CD1c-positive myeloid dendritic cell (primary cell): Measurements from ENCODE around the gene RRBP1.

Source experiments
- DNase-seq: peaks from one replicate; pipeline ENCODE4 v3.0.0-alpha.2; 2016; ENCODE audit errors: extremely low spot score

The RRBP1 gene

DNA sequence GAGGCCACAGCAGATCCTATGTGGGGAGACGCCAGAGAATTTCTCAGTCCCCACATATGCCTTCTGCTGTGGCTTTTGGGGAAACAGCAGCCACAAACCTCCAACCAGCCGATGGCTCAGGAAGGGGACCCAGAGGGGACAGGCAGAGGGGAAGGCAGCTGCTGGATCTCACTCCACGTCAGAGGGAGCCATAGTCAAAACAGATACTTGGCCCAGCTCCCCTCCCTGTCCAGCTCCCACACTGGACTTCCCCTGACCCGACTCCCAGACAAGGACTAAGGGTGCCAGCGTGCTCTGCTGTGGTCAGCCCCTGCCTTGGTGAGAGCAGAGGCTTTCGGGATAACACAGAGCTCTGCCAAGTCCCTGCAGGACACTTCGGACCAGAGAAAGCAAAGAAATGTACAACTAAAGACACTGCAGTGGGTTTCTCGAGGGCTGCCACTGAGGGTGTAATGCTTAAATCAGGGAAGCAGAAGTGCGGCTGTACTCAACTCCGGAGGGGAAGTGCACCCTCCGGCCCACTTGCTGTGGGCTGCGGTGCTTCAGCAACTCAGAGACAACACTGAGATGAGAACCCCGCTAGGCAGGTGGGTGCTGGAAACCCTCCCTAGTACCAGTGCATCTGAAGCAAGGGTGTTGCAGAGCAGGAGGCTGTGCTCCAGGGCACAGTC lies 47.2 kb downstream of the RRBP1 start:
- peak; percentile 85 for DNase-seq

DNA sequence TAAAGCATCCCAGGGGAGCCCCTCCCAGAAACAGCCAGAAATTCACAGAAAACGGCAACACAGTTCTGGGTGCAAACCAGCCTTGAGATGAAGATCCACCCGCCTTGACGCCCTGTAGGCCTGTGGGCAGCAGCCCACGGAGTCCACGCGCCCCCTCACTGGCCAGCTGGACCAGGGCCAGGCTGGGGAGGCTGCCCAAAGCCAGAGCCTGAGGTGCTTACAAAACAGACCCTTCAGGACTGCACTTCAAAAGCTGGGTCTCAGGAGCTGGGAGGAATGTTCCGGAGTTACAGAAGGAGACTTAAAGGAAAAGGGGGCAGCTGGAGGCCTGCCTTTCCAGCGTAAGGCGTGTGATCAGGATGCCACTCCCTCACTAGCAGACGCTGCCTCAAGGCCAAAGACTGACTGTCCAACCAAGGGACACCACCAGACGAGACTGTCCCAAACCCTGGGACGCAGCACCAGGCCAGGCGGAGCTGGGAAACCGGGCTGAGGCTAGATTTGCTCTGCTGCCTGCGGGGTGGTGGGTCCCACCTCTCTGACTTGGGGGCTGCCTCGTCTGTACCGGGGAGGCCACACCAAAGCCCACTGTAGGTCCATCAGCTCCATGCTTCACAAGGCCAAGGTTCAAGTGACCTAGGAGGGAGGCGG lies 48.1 kb downstream of the RRBP1 start:
- DNase-seq: no peak

GRCh38 chr20:17633221-17633849 lies 48.7 kb downstream of the RRBP1 start:
- DNase-seq: no peak

DNA sequence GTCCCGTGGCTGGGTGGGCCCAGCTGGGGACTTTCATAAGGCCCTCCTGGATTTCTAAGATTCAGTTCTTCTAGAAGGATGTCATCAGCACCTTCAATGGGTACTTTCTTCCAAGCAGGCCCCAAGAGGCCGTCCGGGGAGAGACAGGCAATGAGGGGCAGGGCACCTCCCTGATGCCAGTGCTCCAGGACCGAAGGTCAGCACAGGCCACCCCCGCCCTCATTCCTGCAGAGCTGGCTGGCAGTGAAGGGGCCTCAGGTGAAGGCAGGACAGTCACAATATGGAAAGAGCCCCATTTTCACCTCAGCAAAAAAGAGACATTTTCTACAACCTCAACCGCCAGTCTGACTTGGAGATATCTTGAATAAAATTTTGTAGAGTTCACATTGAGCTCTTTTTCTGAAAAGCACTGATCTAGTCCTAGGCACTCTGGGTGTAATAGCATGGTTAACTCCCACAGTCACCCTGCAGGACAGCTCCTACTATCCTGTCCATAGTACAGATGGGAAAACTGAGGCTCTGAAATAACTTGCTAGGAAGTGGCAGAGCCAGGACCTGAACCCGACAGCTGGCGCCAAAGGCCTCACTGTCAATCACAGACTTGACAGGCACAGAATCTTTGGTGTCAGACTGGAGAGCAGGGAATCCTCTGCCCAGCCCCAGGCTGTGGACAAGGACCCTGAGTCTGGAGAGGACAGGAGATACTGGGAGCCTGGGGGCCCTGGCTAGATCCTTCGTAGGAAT lies 50.3 kb downstream of the RRBP1 start:
- DNase-seq: no peak

- no peak for DNase-seq
These were observed 51.2 kb downstream of the RRBP1 start for GRCh38 chr20:17630806-17631195.

DNA sequence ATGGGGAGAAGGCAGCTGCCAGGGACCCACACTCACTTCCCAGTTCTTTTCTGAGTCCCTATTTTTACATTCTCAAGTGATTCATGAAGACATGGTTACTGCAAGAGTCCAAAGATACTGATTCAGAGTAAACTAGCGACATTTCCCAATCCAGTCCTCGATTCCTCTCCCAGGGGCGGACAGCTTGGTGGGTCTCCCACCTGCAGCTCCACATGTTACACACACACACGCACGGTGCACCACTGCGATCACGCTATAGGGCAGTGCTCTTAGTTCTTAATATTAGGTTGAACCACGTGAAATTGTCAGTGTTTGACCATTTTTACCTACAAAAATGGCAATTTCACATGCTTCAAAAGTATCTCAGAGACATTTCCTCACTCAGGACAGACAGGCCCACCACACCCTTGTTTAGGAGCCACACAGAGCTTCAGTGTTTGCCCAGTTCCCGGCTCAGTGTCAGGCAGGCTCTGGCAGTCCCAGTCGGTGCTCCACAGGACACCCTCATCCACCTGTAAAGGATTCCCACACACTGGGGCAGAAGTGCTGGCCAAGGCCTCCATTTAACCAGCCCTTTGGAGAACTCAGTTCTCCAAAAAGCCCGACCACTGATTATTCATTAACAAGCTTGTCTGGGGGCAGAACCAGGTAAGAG lies 51.8 kb downstream of the RRBP1 start:
- no peak for DNase-seq

DNA sequence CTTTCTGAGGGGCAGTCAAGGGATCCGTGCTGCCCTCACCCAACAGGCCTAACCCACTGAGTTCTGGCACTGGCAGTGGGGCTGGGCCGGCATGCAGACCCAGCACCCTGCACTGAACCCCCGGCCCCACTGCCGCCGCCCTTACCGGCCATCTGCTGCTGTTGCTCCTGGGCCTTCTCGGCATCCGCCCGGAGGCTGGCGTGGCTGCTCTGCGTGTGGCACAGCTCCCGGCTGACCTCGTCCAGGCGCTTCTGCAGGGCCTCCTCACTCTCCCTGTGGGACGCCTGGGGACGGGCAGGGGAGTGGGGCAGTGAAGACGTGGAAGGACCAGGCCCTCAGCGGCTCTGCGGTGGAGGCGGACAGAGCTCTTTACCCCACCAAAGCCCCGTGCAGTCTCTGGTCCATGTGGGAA lies 52.4 kb downstream of the RRBP1 start:
- no peak for DNase-seq

DNA sequence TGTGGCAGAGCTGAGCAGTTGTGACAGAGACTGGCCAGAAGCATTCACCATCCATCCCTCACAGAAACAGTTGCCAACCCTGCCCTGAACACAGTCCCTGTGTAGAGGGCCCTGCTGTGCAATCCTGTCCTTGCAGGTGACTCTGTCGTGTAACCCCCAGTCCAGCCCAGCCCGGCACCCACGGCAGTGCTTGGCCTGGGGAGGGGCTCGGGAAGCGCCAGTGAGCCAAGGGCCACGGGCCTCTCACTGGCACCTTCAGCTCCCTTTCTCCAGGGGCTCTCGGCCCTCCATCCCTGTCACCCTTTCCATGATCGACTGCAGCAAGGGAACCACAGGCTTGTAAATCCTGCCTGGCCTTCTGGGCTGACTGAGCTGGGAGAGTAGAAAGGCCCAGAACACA lies 53.0 kb downstream of the RRBP1 start:
- no peak for DNase-seq

DNA sequence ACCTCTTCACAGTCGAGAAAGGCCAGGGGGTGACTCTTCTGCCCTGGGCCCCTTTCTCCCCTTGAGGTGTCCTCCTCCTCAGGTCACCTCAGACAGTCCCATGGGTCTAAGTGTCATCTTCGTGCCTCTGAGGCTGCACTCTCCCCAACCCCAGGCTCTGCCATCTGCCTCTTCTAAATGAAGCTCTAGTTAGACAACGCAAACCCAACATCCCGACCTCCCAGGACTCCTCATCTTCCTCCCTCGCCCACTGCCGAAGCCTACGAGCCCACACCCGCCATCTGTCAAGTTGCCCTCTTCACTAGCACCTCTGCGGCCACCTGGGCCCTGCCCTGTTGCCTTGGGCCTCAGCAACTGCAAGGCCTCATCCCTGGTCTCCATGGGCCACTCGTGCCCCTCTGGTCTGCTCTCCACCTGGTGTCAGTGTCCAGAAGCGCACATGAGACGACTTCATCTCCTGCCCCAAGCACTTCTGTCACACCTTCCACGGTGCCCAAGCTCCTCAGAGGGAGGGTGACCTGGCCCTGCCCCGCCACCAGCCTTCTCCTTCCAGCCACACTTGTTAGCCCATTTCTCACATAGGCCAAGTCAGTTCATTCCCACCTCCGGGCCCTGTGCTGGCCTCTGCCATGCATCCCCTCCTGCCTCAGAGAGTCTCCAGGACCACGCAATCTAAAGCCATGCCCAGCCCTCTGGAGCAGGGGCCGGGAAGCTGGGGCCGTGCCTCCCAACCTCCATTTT lies 53.8 kb downstream of the RRBP1 start:
- DNase-seq: no peak

- DNase-seq: peak; percentile 47
These were observed 54.7 kb downstream of the RRBP1 start for GRCh38 chr20:17627101-17627955.

GRCh38 chr20:17626217-17627007 lies 55.6 kb downstream of the RRBP1 start:
- DNase-seq: no peak

- DNase-seq: no peak
These were observed 56.6 kb downstream of the RRBP1 start for GRCh38 chr20:17625246-17626051.

DNA sequence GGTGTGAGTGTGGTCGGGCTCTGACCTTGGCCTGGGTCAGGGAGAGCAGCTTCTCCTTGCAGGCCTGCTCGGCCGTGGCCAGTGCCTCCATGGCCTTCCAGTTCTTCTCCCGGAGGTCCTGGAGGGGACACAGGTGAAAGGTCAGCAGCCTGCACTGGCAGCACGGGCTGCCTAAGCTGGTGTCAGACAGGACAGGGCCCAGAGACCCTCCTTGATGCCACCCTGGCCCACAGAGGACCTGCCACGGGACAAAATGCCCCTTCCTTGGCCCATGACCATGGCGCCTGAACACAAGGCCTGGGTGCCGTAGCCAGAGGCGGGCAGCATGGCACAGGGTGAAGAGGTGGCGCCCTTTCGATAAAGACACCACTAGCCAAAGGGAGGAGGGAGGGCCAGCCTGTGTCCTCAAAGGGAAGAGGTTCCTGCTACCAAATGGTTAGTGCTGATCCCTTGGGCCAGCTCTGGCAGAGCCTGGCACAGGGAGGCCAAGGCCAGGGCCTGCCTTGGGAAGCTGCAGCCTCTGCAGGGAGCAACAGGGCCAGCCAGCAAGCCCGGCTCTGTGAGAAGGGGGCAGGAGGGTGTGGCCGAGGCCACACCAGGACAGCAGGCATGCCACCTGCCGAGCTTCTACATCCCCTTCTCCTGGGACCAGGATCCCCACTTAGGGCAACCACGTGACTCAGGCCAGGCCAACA lies 57.3 kb downstream of the RRBP1 start:
- no peak for DNase-seq

GRCh38 chr20:17624070-17624469 lies 58.0 kb downstream of the RRBP1 start:
- DNase-seq: no peak

DNA sequence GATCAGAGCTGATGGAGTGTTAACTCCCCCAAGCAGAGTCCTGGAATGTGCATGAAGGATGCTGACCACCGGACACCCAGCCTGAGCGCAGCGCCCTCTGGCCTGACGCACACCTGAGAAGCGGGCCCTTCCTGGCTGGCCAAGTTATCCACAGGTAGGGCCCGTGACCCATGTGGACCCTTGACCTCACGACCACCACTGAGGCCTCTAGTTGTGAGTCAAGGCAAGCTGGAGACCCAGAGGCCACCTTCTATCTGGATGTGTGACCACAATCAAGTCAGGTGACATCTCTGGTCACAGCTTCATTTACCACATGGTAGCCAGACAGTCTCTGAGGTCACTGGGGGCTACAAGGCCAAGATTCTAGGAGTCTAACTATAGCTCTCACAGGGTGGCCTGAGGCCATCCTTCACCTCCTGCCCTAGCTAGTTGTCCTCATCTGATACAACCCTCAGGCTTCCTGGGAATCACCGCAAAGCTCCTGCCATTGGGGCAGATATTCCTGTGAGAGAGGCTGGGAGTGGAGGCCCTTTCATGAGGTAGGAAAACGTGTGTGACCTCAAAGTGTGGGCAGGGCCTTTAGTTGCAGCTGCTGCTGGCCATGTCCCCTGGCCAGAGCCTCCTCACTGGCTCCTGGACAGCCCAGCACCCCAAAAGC lies 59.1 kb downstream of the RRBP1 start:
- DNase-seq: no peak

DNA sequence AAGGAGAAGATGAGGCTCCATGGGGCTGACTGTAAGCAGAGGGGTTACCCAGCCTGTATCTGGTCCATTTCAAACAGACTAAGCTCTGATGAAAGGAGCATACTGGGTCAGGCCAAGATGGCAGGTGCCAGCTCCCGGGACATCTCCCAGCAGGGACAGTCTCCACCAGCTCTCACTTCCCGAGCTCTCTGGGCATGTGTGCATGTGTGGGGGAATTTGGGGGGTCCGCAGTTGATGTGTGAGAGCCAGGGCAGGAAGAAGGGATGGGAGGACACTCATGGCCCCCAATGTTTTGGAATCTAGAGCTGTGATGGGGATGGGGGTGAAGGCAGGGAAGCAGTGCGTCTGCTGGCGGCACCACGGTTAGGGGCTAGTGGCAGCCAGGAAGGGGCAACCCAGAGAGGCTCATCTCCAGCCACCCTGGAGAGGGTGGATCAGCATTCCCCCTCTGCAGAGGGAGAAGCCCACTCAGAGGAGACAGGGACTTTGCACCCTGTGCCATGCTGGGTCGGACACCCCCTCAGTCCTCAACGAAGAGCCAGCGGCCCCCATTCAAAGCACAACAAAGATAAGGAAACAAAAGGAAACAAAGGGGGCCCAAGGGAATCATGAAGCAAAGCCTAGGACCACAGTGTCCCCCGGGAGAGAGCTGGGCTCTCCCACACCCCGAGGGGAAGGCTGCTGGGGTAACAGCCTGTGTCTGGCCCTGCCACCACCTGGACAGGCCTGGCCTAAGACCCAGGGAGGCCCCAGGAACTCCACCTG lies 59.8 kb downstream of the RRBP1 start:
- DNase-seq: no peak
